Activated CD4-positive, alpha-beta T cell treated with anti-CD3 and anti-CD28 coated beads for 36 hours (primary cell): Measurements from ENCODE around the gene NOP14. TPM values are rescaled to one million over a fixed set of nuclear protein-coding genes. Genes with fewer than 3 reads are reported as not detected.

ENCODE experiments used
- ATAC-seq: fragments of 200-7000 bp; cut with Tn5 transposase; one replicate; pipeline ENCODE4 v1.10.0; 2021; ENCODE audit warnings: mild to moderate bottlenecking, moderate library complexity
- CTCF ChIA-PET: fragments of 350-600 bp; sonication (Branson Sonifier 250); formaldehyde crosslinking; loops from one replicate; lab custom pipeline; 2021; ENCODE audit warnings: antibody characterized with exemption; lab: Charles Lee
- POLR2A ChIA-PET: fragments of 350-600 bp; sonication (Branson Sonifier 250); formaldehyde crosslinking; loops from one replicate; lab custom pipeline; 2021; ENCODE audit warnings: antibody characterized with exemption, inconsistent platforms; lab: Charles Lee
- DNase-seq: peaks from one replicate; pipeline ENCODE4 v3.0.0-alpha.2; 2020
- H3K27ac Mint-ChIP-seq: one replicate; pipeline ENCODE4 v1.8.0; 2021; ENCODE audit warnings: mixed read lengths
- H3K27me3 Mint-ChIP-seq: one replicate; pipeline ENCODE4 v1.8.0; 2021; ENCODE audit warnings: mixed read lengths
- H3K36me3 Mint-ChIP-seq: one replicate; pipeline ENCODE4 v1.8.0; 2021; ENCODE audit warnings: low read depth, mixed read lengths
- H3K4me1 Mint-ChIP-seq: one replicate; pipeline ENCODE4 v1.8.0; 2021; ENCODE audit warnings: mixed read lengths
- H3K4me3 Mint-ChIP-seq: one replicate; pipeline ENCODE4 v1.8.0; 2021; ENCODE audit warnings: mild to moderate bottlenecking, moderate library complexity, mixed read lengths
- H3K9me3 Mint-ChIP-seq: one replicate; pipeline ENCODE4 v1.8.0; 2021; ENCODE audit warnings: low read depth, mixed read lengths
- intact Hi-C, 2 experiments: fragments of 100-400 bp; cut with DNase I in 1 of 2; cut with micrococcal nuclease in 1 of 2; formaldehyde crosslinking; loops; one replicate each; pipeline versions ENCODE4 v1.14.2 to v1.15.1; 2022 to 2024; cut with DNase I, micrococcal nuclease
- total RNA-seq, 2 experiments: library from RNA; stranded (reverse); gene quantifications; one replicate each; pipeline ENCODE4 v1.2.3, GENCODE V29; 2021

Gene NOP14
- total RNA-seq = 100 to 1,000 TPM in 1 of 2 experiments, 10 to 100 TPM in 1; 86.8 to 106 TPM

GRCh38 chr4:2963175-2963965, at the start of gene NOP14, which contains the start of gene GRK4:
TSS of gene NOP14 (minus strand) at chr4:2963406. CDS start at chr4:2963319, 87 bp downstream.
TSS of gene GRK4 (plus strand) at chr4:2963571. CDS start at chr4:2964071, 500 bp downstream.
- peak; percentile 99 for DNase-seq
- Mint-ChIP-seq H3K4me1 (peaks cover 34% of the 10 kb centered on the region), H3K36me3 (peaks cover 25% of the 10 kb centered on the region), H3K9me3 (no peaks in the 10 kb centered on the region), H3K27me3 (no peaks in the 10 kb centered on the region), H3K27ac (peak within 1 kb of the TSS; percentile 86), H3K4me3 (peak within 1 kb of the TSS; percentile 83)
- CTCF ChIA-PET = interaction anchor here (0.6 to 3.0 kb wide), 18 partner anchors 9 to 1070 kb away, joined by 3 to 21 read pairs (median 4); no protein-coding TSS in a partner anchor
- peak; percentile 87 for ATAC-seq
- intact Hi-C loops = loop anchor here (1.0 to 5.0 kb wide), 21 partner anchors 29 to 1616 kb away; partner anchors contain the start of genes FAM193A (in 2 of the 2), ADD1 (in 1 of the 2), CFAP99 (in 1 of the 2) and HAUS3 (in 1 of the 2)
- POLR2A ChIA-PET = interaction anchor here (0.6 to 3.7 kb wide), 9 partner anchors 9 to 217 kb away, joined by 3 to 21 read pairs (median 4); no protein-coding TSS in a partner anchor

GRCh38 chr4:3011456-3012220, 48.4 kb upstream of the NOP14 start:
- peaks cover 23% of the 10 kb centered on the region for H3K4me1 Mint-ChIP-seq
- H3K36me3 Mint-ChIP-seq = no peaks in the 10 kb centered on the region
- CTCF ChIA-PET = no interaction called here
- H3K27me3 Mint-ChIP-seq = peaks cover 3% of the 10 kb centered on the region
- no peak for ATAC-seq
- intact Hi-C loops = no loop called here
- no peak overlapping the region for H3K4me3 Mint-ChIP-seq
- no peak overlapping the region for H3K27ac Mint-ChIP-seq
- POLR2A ChIA-PET = no interaction called here
- no peak for DNase-seq
- H3K9me3 Mint-ChIP-seq = no peaks in the 10 kb centered on the region

GRCh38 chr4:3010998-3011397, 47.8 kb upstream of the NOP14 start:
- peaks cover 23% of the 10 kb centered on the region for H3K4me1 Mint-ChIP-seq
- no peak overlapping the region for H3K27ac Mint-ChIP-seq
- CTCF ChIA-PET = interaction anchor here (0.6 kb wide), 1 partner anchor 37 kb away, joined by 3 read pairs; no protein-coding TSS in a partner anchor

GRCh38 chr4:3010577-3010976, 47.4 kb upstream of the NOP14 start:
- Mint-ChIP-seq H3K4me3 (no peak overlapping the region), H3K4me1 (peaks cover 23% of the 10 kb centered on the region), H3K27me3 (peaks cover 3% of the 10 kb centered on the region), H3K36me3 (no peaks in the 10 kb centered on the region), H3K27ac (no peak overlapping the region), H3K9me3 (no peaks in the 10 kb centered on the region)
- CTCF ChIA-PET = interaction anchor here (0.6 kb wide), 1 partner anchor 36 kb away, joined by 3 read pairs; no protein-coding TSS in a partner anchor
- POLR2A ChIA-PET = interaction anchor here (0.7 kb wide), 1 partner anchor 75 kb away, joined by 3 read pairs; no protein-coding TSS in a partner anchor
- no peak for DNase-seq
- intact Hi-C loops = no loop called here
- no peak for ATAC-seq

More at GRCh38 chr4:3010998-3011397, 47.8 kb upstream of the NOP14 start:
- ATAC-seq = no peak
- Mint-ChIP-seq H3K4me3 (no peak overlapping the region), H3K36me3 (no peaks in the 10 kb centered on the region), H3K9me3 (no peaks in the 10 kb centered on the region), H3K27me3 (peaks cover 3% of the 10 kb centered on the region)
- DNase-seq = no peak
- intact Hi-C loops = no loop called here
- POLR2A ChIA-PET = no interaction called here

GRCh38 chr4:3009422-3009821, 46.2 kb upstream of the NOP14 start:
- DNase-seq = peak; percentile 64
- H3K27me3 Mint-ChIP-seq = peaks cover 3% of the 10 kb centered on the region
- H3K4me3 Mint-ChIP-seq = no peak overlapping the region
- H3K27ac Mint-ChIP-seq = no peak overlapping the region
- H3K9me3 Mint-ChIP-seq = no peaks in the 10 kb centered on the region
- ChIA-PET POLR2A (interaction anchor here (0.5 kb wide), 1 partner anchor 165 kb away, joined by 4 read pairs; no protein-coding TSS in a partner anchor), CTCF (interaction anchor here (0.9 to 1.9 kb wide), 3 partner anchors 23 to 98 kb away, joined by 3 to 8 read pairs (median 4); no protein-coding TSS in a partner anchor)
- no peaks in the 10 kb centered on the region for H3K36me3 Mint-ChIP-seq
- peaks cover 23% of the 10 kb centered on the region for H3K4me1 Mint-ChIP-seq
- ATAC-seq = peak; percentile 60
- intact Hi-C loops = loop anchor here in 1 of 2 experiments (1.0 to 2.0 kb wide), 2 partner anchors 28 to 75 kb away; no protein-coding TSS in a partner anchor

GRCh38 chr4:3007724-3008123, 44.5 kb upstream of the NOP14 start:
- intact Hi-C loops = loop anchor here in 1 of 2 experiments (2.0 kb wide), 1 partner anchor 77 kb away; no protein-coding TSS in a partner anchor
- CTCF ChIA-PET = interaction anchor here (0.6 to 1.2 kb wide), 2 partner anchors 29 to 30 kb away, joined by 3 read pairs; no protein-coding TSS in a partner anchor

GRCh38 chr4:2996415-2996814, 33.2 kb upstream of the NOP14 start:
- CTCF ChIA-PET = no interaction called here

More at GRCh38 chr4:3007724-3008123, 44.5 kb upstream of the NOP14 start:
- no peaks in the 10 kb centered on the region for H3K36me3 Mint-ChIP-seq
- peaks cover 13% of the 10 kb centered on the region for H3K4me1 Mint-ChIP-seq
- no peaks in the 10 kb centered on the region for H3K9me3 Mint-ChIP-seq
- ATAC-seq (no peak), DNase-seq (no peak)
- no peaks in the 10 kb centered on the region for H3K27me3 Mint-ChIP-seq
- H3K4me3 Mint-ChIP-seq = no peak overlapping the region
- POLR2A ChIA-PET = no interaction called here
- H3K27ac Mint-ChIP-seq = no peak overlapping the region

GRCh38 chr4:2995546-2996265, 32.5 kb upstream of the NOP14 start:
- Mint-ChIP-seq H3K4me3 (no peak overlapping the region), H3K36me3 (no peaks in the 10 kb centered on the region), H3K4me1 (no peaks in the 10 kb centered on the region), H3K27me3 (peaks cover 2% of the 10 kb centered on the region), H3K9me3 (no peaks in the 10 kb centered on the region), H3K27ac (no peak overlapping the region)
- intact Hi-C loops = no loop called here
- CTCF ChIA-PET = interaction anchor here (0.7 kb wide), 1 partner anchor 62 kb away, joined by 3 read pairs; no protein-coding TSS in a partner anchor
- POLR2A ChIA-PET = no interaction called here
- DNase-seq = no peak
- no peak for ATAC-seq

More at GRCh38 chr4:2996415-2996814, 33.2 kb upstream of the NOP14 start:
- POLR2A ChIA-PET = no interaction called here
- no peak overlapping the region for H3K4me3 Mint-ChIP-seq
- ATAC-seq (no peak), DNase-seq (no peak)
- intact Hi-C loops = no loop called here
- no peaks in the 10 kb centered on the region for H3K4me1 Mint-ChIP-seq
- peaks cover 2% of the 10 kb centered on the region for H3K27me3 Mint-ChIP-seq
- no peak overlapping the region for H3K27ac Mint-ChIP-seq
- no peaks in the 10 kb centered on the region for H3K9me3 Mint-ChIP-seq
- H3K36me3 Mint-ChIP-seq = no peaks in the 10 kb centered on the region

- CTCF ChIA-PET = interaction anchor here (1.5 to 1.6 kb wide), 2 partner anchors 17 to 39 kb away, joined by 3 to 5 read pairs; no protein-coding TSS in a partner anchor
- POLR2A ChIA-PET = no interaction called here
- no peak for ATAC-seq
Measured at GRCh38 chr4:2994917-2995316, 31.7 kb upstream of the NOP14 start.

GRCh38 chr4:2991243-2991642, 28.0 kb upstream of the NOP14 start:
- H3K9me3 Mint-ChIP-seq = no peaks in the 10 kb centered on the region
- intact Hi-C loops = no loop called here
- no peak overlapping the region for H3K4me3 Mint-ChIP-seq

More at GRCh38 chr4:2994917-2995316, 31.7 kb upstream of the NOP14 start:
- DNase-seq = no peak
- Mint-ChIP-seq H3K9me3 (no peaks in the 10 kb centered on the region), H3K36me3 (no peaks in the 10 kb centered on the region), H3K27ac (no peak overlapping the region), H3K27me3 (peaks cover 2% of the 10 kb centered on the region), H3K4me1 (no peaks in the 10 kb centered on the region), H3K4me3 (no peak overlapping the region)
- intact Hi-C loops = no loop called here

More at GRCh38 chr4:2991243-2991642, 28.0 kb upstream of the NOP14 start:
- Mint-ChIP-seq H3K27ac (no peak overlapping the region), H3K36me3 (no peaks in the 10 kb centered on the region), H3K27me3 (peaks cover 5% of the 10 kb centered on the region), H3K4me1 (no peaks in the 10 kb centered on the region)
- ATAC-seq (no peak), DNase-seq (no peak)
- ChIA-PET POLR2A (interaction anchor here (0.6 kb wide), 1 partner anchor 288 kb away, joined by 3 read pairs; no protein-coding TSS in a partner anchor), CTCF (interaction anchor here (1.8 kb wide), 1 partner anchor 13 kb away, joined by 7 read pairs; no protein-coding TSS in a partner anchor)
